C4-2B (cell line): ENCODE data around the gene TMEM19.

Experiments used
- ZFX ChIP-seq: fragments of 450-650 bp; IDR thresholded peaks from 2 replicates; pipeline ENCODE4 v1.6.1; 2017
- TF ChIP-seq, protein P1 (sequence below): fragments of 450-650 bp; conservative IDR thresholded peaks from 2 replicates; pipeline ENCODE4 v1.5.1; 2017; ENCODE audit warnings: mild to moderate bottlenecking

DNA sequence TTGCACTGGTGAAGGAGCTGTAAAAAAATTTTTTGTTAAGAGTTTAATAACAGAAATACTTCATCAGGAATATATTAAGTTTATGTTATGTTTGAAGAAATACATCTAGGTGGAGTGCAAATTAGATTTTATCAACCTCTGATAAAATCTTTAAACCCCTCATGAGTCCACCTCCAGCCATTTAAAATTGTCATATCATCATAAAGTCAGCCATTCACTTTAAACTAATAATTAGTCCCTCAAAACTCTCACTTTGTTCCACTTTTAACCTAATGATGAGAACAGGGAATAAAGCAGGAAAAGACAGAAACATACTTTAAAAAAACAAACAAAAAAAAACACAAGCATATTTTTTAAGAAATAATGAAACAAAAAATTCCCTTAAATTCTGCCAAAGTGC lies 47.4 kb upstream of the TMEM19 start:
- TF ChIP-seq, protein P1, sequence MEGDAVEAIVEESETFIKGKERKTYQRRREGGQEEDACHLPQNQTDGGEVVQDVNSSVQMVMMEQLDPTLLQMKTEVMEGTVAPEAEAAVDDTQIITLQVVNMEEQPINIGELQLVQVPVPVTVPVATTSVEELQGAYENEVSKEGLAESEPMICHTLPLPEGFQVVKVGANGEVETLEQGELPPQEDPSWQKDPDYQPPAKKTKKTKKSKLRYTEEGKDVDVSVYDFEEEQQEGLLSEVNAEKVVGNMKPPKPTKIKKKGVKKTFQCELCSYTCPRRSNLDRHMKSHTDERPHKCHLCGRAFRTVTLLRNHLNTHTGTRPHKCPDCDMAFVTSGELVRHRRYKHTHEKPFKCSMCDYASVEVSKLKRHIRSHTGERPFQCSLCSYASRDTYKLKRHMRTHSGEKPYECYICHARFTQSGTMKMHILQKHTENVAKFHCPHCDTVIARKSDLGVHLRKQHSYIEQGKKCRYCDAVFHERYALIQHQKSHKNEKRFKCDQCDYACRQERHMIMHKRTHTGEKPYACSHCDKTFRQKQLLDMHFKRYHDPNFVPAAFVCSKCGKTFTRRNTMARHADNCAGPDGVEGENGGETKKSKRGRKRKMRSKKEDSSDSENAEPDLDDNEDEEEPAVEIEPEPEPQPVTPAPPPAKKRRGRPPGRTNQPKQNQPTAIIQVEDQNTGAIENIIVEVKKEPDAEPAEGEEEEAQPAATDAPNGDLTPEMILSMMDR = no peak
- no peak for TF ChIP-seq ZFX
